Heart left ventricle (tissue), 16 donors: Measurements from ENCODE around the gene RALB. TPM values are rescaled to one million over a fixed set of nuclear protein-coding genes. Genes with fewer than 3 reads are reported as not detected.

Experiments
- ATAC-seq, 4 donors: fragments of 200-7000 bp; cut with Tn5 transposase; one replicate each; pipeline ENCODE4 v1.9.1; 2020 to 2022; ENCODE audit warnings: moderate library complexity in 4 of 4, mild to moderate bottlenecking in 3 of 4, moderate number of reproducible peaks in 1 of 4
- DNase-seq, 5 donors: peaks; one replicate each; pipeline ENCODE4 v3.0.0-alpha.2; 2020
- H3K27ac ChIP-seq, 12 donors: fragments of 200-600 bp; sonication (generic) in 4 of 12; one replicate each; pipeline versions ENCODE4 v1.5.0 to v1.8.0; 2016 to 2022; ENCODE audit warnings: mild to moderate bottlenecking in 2 of 12
- H3K27me3 ChIP-seq, 9 donors: fragments of 200-600 bp; sonication (generic) in 2 of 9; one replicate each; pipeline versions ENCODE4 v1.5.1 to v1.8.0; 2016 to 2022; ENCODE audit warnings: mild to moderate bottlenecking in 3 of 9
- H3K36me3 ChIP-seq, 9 donors: fragments of 200-600 bp; sonication (generic) in 2 of 9; one replicate each; pipeline versions ENCODE4 v1.5.0 to v1.8.0; 2018 to 2022; ENCODE audit warnings: mild to moderate bottlenecking in 2 of 9
- H3K4me1 ChIP-seq, 12 donors: fragments of 200-600 bp; sonication (generic) in 4 of 12; one replicate each; pipeline versions ENCODE4 v1.5.0 to v1.8.0; 2016 to 2022; ENCODE audit warnings: mild to moderate bottlenecking in 3 of 12
- H3K4me3 ChIP-seq, 12 donors: fragments of 200-600 bp; sonication (generic) in 4 of 12; one replicate each; pipeline versions ENCODE4 v1.5.0 to v1.8.0; 2017 to 2022; ENCODE audit warnings: mild to moderate bottlenecking in 9 of 12, moderate library complexity in 4 of 12
- H3K9me3 ChIP-seq, 12 donors: fragments of 200-600 bp; sonication (generic) in 4 of 12; one replicate each; pipeline versions ENCODE4 v1.5.0 to v1.8.0; 2016 to 2022; ENCODE audit warnings: mild to moderate bottlenecking in 1 of 12
- POLR2A ChIP-seq, 2 donors: fragments of 450-650 bp; IDR thresholded peaks; one replicate each; pipeline ENCODE4 v1.6.1; 2017; ENCODE audit warnings: antibody characterized with exemption in 2 of 2, mild to moderate bottlenecking in 2 of 2, moderate library complexity in 2 of 2
- WGBS, 4 donors: extraction: QIAGEN DNeasy Blood & Tissue Kit in 2 of 4; methylation state at CpG; one replicate each; pipeline versions ENCODE4 v1.1.5 to v1.1.7; 2013 to 2018; 5-methylcytosine and 5-hydroxymethylcytosine counted together
- intact Hi-C, 10 donors: fragments of 100-400 bp; cut with DNase I; formaldehyde crosslinking; loops; one replicate each; pipeline versions ENCODE4 v1.11.1 to v1.14.2; 2022
- polyA plus RNA-seq, 2 donors: library from polyadenylated mRNA; stranded (reverse); fragments of 200-250 nt; gene quantifications; one replicate each; pipeline ENCODE4 v1.2.3, GENCODE V29; 2013
- total RNA-seq, 9 donors: library from RNA; depleted of rRNA in 2 of 9; stranded (reverse); fragments of >200 nt in 2 of 9; fragmentation: NEBNext Ultra II Directional in 3 of 9; extraction: Animal tissue kit (Norgen Biotek cat#: 25700) in 3 of 9; gene quantifications; one replicate each; pipeline versions ENCODE4 v1.1.0 to v1.2.4, GENCODE V29; 2016 to 2023
- TF ChIP-seq, protein P1 (sequence below), 12 donors: fragments of 200-600 bp; sonication (generic) in 4 of 12; IDR thresholded peaks; one replicate each; pipeline versions ENCODE4 v1.5.0 to v1.8.0; 2018 to 2022; ENCODE audit warnings: antibody characterized with exemption in 12 of 12, mild to moderate bottlenecking in 5 of 12
- donor health status: ischemic (EF 13 %, LVEDD 7.1; RV severe dilation, severe dysfunction).
- donor health status: healthy with polysubstance abuse.
- donor health status: DM: no; HTN: yes; CAD: no.
- donor health status: DM: no; HTN: no; CAD: no.
- donor health status: ischemic (EF 25% LVEDD 6.9; RV normal size, moderate dysfunction).
- donor health status: ischemic (EF 25% LVEDD 5.7; RV mildly dilated, moderate dysfunction).
- donor health status: healthy.
- donor health status: DM: yes; HTN: yes; CAD: no.
- donor health status: ischemic (EF 35%, LVEDD 5.7; RV mildly dilated, moderate dysfunction).
- donor health status: nonischemic (EF 11% LVEDD 7.7; RV severe dilation, severe dysfunction).
- donor health status: DM: yes; HTN: yes; CAD: no.
- donor health status: PGD.
- donor health status: ischemic (EF 29% LVEDD 5.4; RV normal size, mild dysfunction).
- donor health status: nonischemic (EF 23%, LVEDD 6.1; RV moderate dilation, normal function).

Gene RALB
- total and polyA plus RNA-seq, 11 donors = 30.5 to 111 (median 45.1) TPM

DNA sequence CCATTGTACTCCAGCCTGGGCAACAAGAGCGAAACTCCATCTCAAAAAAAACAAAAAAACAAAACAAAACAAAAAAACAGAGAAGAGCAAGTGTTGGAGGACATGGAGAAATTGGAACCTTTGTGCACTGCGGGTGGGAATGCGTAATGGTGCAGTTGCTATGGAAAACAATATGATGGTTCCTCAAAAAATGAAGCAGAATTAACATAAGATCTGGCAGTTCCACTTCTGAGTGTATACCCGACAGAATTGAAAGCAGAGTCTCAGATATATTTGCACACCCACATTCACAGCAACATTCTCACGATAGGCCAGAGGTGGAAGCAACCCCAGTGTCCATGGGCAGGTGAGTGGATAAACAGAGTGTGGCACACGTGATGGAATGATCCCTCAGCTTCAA, 11.0 kb upstream of the RALB start:
- peak overlapping the region in 5 of 12 donors; percentile 8 to 68 (median 47) for H3K27ac ChIP-seq
- peaks cover 0 to 33% (median 15%) of the 10 kb centered on the region in 12 donors for H3K4me1 ChIP-seq
- ATAC-seq (no peak), DNase-seq (no peak)
- H3K4me3 ChIP-seq = no peak overlapping the region
- intact Hi-C loops = no loop called here
- WGBS, 4 donors = 82 to 89% (median 87%) methylated on average over 6 of the region's 6 CpGs
- H3K36me3 ChIP-seq = no peaks in the 10 kb centered on the region
- peaks cover 0 to 4% (median 0%) of the 10 kb centered on the region in 9 donors for H3K27me3 ChIP-seq
- TF ChIP-seq POLR2A (IDR thresholded peaks at IDR 0.05) = no peak
- TF ChIP-seq, protein P1, sequence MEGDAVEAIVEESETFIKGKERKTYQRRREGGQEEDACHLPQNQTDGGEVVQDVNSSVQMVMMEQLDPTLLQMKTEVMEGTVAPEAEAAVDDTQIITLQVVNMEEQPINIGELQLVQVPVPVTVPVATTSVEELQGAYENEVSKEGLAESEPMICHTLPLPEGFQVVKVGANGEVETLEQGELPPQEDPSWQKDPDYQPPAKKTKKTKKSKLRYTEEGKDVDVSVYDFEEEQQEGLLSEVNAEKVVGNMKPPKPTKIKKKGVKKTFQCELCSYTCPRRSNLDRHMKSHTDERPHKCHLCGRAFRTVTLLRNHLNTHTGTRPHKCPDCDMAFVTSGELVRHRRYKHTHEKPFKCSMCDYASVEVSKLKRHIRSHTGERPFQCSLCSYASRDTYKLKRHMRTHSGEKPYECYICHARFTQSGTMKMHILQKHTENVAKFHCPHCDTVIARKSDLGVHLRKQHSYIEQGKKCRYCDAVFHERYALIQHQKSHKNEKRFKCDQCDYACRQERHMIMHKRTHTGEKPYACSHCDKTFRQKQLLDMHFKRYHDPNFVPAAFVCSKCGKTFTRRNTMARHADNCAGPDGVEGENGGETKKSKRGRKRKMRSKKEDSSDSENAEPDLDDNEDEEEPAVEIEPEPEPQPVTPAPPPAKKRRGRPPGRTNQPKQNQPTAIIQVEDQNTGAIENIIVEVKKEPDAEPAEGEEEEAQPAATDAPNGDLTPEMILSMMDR (IDR thresholded peaks at IDR 0.05) = no peak
- no peaks in the 10 kb centered on the region for H3K9me3 ChIP-seq

DNA sequence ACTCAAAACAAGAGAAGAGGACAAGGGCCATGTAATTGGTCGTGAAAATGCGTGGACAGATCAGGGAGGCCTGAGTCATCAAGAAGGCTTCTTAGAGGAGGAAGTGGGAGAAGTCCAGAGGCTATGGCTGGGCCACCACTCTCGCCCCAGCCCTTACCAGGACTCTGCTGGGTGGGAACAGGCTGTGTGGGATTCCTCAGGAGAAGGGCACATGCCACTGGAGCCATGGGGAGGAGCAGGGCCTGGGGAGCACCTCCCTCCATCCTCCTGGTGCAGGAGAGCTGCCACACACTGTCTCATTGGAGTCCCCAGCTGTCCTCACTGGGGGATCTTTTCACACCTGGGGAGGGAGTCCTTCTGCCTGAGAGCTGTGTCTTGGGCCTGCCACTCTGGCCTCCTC, 9.4 kb upstream of the RALB start:
- Histone ChIP-seq H3K4me3 (no peak overlapping the region), H3K27me3 (peaks cover 0 to 4% (median 0%) of the 10 kb centered on the region in 9 donors), H3K36me3 (no peaks in the 10 kb centered on the region), H3K4me1 (peaks cover 0 to 35% (median 19%) of the 10 kb centered on the region in 12 donors), H3K27ac (no peak overlapping the region), H3K9me3 (no peaks in the 10 kb centered on the region)
- DNase-seq (no peak), ATAC-seq (no peak)
- 76 to 94% (median 84%) methylated on average over 3 of the region's 3 CpGs for WGBS, 4 donors
- TF ChIP-seq POLR2A (IDR thresholded peaks at IDR 0.05) = no peak
- TF ChIP-seq, protein P1 (IDR thresholded peaks at IDR 0.05) = no peak
- intact Hi-C loops = no loop called here

DNA sequence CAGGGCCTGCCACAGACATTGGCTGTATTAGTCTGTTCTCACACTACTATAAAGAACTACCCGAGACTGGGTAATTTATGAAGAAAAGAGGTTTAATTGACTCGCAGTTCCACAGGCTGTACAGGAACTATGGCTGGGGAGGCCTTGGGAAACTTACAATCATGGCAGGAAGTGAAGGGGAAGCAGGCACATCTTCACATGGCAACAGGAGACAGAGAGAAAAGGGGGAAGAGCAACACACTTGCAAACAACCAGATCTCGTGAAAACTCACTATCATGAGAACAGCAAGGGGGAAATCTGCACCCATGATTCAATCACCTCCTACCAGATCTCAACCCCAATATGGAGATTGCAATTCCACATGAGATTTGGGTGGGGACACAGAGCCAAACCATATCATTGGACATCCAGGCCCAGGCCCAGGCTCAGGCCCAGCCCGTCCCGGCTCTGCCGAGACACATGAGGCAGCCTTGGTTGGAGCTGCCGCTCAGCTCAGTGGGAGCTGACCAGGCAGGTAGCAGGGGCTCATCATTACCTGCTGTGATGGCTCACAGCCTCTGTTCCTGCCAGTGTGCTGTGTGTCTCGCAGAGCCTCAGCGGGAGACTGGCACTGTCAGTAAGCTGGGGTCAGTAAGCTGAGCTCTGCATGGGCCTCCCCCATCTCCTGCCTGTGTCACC, 8.6 kb upstream of the RALB start:
- no peak overlapping the region for H3K4me3 ChIP-seq
- H3K27ac ChIP-seq = no peak overlapping the region
- H3K4me1 ChIP-seq = peaks cover 0 to 30% (median 17%) of the 10 kb centered on the region in 12 donors
- no peaks in the 10 kb centered on the region for H3K36me3 ChIP-seq
- ATAC-seq (no peak), DNase-seq (no peak)
- intact Hi-C loops = no loop called here
- WGBS, 4 donors = 94 to 98% (median 95%) methylated on average over 6 to 9 of the region's 9 CpGs
- no peaks in the 10 kb centered on the region for H3K9me3 ChIP-seq
- peaks cover 0 to 4% (median 0%) of the 10 kb centered on the region in 9 donors for H3K27me3 ChIP-seq
- TF ChIP-seq, protein P1 (IDR thresholded peaks at IDR 0.05) = no peak

DNA sequence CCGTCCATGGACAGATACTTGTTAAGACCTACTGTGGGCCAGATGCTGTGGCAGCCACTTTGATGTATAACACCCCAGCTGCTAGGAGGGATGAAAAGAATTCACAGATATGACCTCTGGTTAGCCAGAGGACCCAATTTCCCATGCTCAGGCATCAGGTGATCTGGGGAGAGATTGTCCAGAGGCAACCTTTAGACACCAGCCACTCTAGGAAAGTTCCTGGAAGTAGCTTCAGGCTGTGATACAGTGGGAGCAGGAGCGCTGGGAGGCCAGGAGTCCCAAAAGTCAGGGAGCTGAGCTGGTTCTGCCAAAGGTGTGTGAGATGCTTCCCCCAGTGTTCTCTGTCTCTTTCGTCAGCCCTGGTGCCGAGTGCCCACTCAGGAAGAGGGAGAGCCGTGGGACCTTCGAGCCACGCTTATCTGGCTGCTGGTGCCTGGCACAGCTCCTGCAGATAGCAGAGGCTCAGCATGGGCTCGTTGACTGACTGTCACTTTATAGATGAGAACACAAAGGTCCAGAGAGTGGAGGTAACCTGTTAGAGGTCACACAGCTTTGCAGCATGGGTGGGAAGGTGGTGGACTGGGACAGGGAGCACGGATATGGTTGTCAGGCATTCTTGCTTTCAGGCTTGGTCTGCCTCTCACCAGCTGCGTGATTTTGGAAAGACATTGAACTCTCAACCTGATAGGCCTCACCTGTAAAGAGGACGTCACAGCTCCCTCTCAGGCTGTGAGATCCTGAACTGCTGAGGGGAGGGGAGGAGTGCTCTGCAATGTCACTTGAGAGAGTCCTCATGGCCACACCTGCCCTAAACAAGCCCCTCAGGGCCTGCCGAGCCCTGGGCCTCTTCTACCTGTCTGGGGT, 7.8 kb upstream of the RALB start:
- Histone ChIP-seq H3K36me3 (no peaks in the 10 kb centered on the region), H3K4me3 (no peak overlapping the region), H3K4me1 (peaks cover 0 to 25% (median 12%) of the 10 kb centered on the region in 12 donors), H3K9me3 (no peaks in the 10 kb centered on the region), H3K27me3 (no peaks in the 10 kb centered on the region), H3K27ac (no peak overlapping the region)
- DNase-seq (no peak), ATAC-seq (no peak)
- intact Hi-C loops = no loop called here
- TF ChIP-seq POLR2A (IDR thresholded peaks at IDR 0.05) = no peak
- TF ChIP-seq, protein P1 (IDR thresholded peaks at IDR 0.05) = no peak
- WGBS, 4 donors = 74 to 80% (median 74%) methylated on average over 9 to 12 of the region's 12 CpGs
